ENCODE measurements around the gene GNS.

DNA sequence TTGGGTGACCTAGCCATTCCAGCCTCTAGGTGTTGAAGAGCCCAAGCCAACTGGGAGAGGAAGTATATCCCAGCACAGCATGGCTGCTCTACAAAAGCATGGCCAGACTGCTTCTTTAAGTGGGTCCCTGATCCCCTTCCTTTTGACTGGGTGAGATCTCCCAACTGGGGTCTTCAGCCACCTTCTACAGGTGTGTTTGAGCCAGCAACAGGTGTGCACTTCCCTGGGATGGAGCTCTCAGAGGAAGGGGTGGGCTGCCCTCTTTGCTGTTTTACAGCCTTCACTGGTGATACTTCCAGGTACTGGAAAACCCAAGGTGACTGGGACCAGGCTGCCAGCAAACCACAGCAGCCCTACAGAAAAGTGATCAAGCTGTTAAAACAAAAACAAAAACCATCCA is 14.2 kb upstream of the GNS start:
- TF ChIP-seq, protein P1, sequence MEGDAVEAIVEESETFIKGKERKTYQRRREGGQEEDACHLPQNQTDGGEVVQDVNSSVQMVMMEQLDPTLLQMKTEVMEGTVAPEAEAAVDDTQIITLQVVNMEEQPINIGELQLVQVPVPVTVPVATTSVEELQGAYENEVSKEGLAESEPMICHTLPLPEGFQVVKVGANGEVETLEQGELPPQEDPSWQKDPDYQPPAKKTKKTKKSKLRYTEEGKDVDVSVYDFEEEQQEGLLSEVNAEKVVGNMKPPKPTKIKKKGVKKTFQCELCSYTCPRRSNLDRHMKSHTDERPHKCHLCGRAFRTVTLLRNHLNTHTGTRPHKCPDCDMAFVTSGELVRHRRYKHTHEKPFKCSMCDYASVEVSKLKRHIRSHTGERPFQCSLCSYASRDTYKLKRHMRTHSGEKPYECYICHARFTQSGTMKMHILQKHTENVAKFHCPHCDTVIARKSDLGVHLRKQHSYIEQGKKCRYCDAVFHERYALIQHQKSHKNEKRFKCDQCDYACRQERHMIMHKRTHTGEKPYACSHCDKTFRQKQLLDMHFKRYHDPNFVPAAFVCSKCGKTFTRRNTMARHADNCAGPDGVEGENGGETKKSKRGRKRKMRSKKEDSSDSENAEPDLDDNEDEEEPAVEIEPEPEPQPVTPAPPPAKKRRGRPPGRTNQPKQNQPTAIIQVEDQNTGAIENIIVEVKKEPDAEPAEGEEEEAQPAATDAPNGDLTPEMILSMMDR (IDR thresholded peaks at IDR 0.05; ENCODE audit: low read depth, low read length, missing input control) = no peak
- TF ChIP-seq, protein P2, sequence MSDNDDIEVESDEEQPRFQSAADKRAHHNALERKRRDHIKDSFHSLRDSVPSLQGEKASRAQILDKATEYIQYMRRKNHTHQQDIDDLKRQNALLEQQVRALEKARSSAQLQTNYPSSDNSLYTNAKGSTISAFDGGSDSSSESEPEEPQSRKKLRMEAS (IDR thresholded peaks at IDR 0.05) = no peak
- no peak for TF ChIP-seq YY1 (IDR thresholded peaks at IDR 0.05)
- no peak for TF ChIP-seq TAF1 (conservative IDR thresholded peaks at IDR 0.05)
- TF ChIP-seq EGR1 (IDR thresholded peaks at IDR 0.05; ENCODE audit: low read depth in 2 of 2) = no peak
- TF ChIP-seq JUND (IDR thresholded peaks at IDR 0.05) = no peak
- TF ChIP-seq, protein P3, sequence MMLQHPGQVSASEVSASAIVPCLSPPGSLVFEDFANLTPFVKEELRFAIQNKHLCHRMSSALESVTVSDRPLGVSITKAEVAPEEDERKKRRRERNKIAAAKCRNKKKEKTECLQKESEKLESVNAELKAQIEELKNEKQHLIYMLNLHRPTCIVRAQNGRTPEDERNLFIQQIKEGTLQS (IDR thresholded peaks at IDR 0.05) = no peak
- TF ChIP-seq RAD21 (IDR thresholded peaks at IDR 0.05) = no peak
- TF ChIP-seq, protein P4, sequence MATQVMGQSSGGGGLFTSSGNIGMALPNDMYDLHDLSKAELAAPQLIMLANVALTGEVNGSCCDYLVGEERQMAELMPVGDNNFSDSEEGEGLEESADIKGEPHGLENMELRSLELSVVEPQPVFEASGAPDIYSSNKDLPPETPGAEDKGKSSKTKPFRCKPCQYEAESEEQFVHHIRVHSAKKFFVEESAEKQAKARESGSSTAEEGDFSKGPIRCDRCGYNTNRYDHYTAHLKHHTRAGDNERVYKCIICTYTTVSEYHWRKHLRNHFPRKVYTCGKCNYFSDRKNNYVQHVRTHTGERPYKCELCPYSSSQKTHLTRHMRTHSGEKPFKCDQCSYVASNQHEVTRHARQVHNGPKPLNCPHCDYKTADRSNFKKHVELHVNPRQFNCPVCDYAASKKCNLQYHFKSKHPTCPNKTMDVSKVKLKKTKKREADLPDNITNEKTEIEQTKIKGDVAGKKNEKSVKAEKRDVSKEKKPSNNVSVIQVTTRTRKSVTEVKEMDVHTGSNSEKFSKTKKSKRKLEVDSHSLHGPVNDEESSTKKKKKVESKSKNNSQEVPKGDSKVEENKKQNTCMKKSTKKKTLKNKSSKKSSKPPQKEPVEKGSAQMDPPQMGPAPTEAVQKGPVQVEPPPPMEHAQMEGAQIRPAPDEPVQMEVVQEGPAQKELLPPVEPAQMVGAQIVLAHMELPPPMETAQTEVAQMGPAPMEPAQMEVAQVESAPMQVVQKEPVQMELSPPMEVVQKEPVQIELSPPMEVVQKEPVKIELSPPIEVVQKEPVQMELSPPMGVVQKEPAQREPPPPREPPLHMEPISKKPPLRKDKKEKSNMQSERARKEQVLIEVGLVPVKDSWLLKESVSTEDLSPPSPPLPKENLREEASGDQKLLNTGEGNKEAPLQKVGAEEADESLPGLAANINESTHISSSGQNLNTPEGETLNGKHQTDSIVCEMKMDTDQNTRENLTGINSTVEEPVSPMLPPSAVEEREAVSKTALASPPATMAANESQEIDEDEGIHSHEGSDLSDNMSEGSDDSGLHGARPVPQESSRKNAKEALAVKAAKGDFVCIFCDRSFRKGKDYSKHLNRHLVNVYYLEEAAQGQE (IDR thresholded peaks at IDR 0.05) = no peak
- TF ChIP-seq SP1 (IDR thresholded peaks at IDR 0.05) = no peak

Data from liver (tissue), 3 donors.